LNCAP (cell line): ENCODE results near the gene ST8SIA5.

Experiments
- CTCF ChIP-seq: fragments of 450-650 bp; IDR thresholded peaks from 2 replicates; pipeline ENCODE4 v1.5.1; 2017; ENCODE audit warnings: mild to moderate bottlenecking

Gene ST8SIA5

GRCh38 chr18:46738491-46738890, 18.4 kb downstream of the ST8SIA5 start:
- TF ChIP-seq CTCF: no peak

GRCh38 chr18:46736736-46737135, 20.1 kb downstream of the ST8SIA5 start:
- TF ChIP-seq CTCF: no peak

- TF ChIP-seq CTCF: no peak
Observed at GRCh38 chr18:46736135-46736534, 20.7 kb downstream of the ST8SIA5 start.

GRCh38 chr18:46734981-46735380, 21.9 kb downstream of the ST8SIA5 start:
- TF ChIP-seq CTCF: no peak

GRCh38 chr18:46733872-46734271, 23.0 kb downstream of the ST8SIA5 start:
- no peak for TF ChIP-seq CTCF

GRCh38 chr18:46732801-46733200, 24.1 kb downstream of the ST8SIA5 start:
- TF ChIP-seq CTCF: no peak

GRCh38 chr18:46732201-46732600, 24.7 kb downstream of the ST8SIA5 start:
- TF ChIP-seq CTCF: no peak

- TF ChIP-seq CTCF: no peak
Observed at GRCh38 chr18:46731316-46731715, 25.5 kb downstream of the ST8SIA5 start.
